C4-2B (cell line): Measurements from ENCODE around the gene PITPNC1.

Experiments
- ZFX ChIP-seq: fragments of 450-650 bp; IDR thresholded peaks from 2 replicates; pipeline ENCODE4 v1.6.1; 2017
- TF ChIP-seq, protein P1 (sequence below): fragments of 450-650 bp; conservative IDR thresholded peaks from 2 replicates; pipeline ENCODE4 v1.5.1; 2017; ENCODE audit warnings: mild to moderate bottlenecking

DNA sequence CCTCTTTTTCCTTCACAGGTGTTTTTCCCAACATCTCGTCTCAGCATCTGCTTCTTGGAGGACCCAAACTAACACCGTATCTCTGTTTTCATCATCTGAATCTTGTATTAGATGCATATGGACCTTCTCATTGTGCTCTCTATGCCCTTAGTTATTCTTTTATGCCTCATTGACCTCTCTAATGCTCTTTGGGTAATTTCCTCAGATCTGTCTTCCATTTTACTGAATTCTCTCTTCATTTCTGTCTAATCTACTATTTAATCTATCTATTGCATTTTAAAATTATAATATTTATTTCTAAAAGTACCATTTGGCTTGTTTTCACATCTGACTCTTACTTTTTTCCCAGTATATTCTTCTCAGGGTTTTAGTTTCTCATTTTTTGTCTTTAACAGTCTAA, 81.1 kb downstream of the PITPNC1 start:
- TF ChIP-seq, protein P1, sequence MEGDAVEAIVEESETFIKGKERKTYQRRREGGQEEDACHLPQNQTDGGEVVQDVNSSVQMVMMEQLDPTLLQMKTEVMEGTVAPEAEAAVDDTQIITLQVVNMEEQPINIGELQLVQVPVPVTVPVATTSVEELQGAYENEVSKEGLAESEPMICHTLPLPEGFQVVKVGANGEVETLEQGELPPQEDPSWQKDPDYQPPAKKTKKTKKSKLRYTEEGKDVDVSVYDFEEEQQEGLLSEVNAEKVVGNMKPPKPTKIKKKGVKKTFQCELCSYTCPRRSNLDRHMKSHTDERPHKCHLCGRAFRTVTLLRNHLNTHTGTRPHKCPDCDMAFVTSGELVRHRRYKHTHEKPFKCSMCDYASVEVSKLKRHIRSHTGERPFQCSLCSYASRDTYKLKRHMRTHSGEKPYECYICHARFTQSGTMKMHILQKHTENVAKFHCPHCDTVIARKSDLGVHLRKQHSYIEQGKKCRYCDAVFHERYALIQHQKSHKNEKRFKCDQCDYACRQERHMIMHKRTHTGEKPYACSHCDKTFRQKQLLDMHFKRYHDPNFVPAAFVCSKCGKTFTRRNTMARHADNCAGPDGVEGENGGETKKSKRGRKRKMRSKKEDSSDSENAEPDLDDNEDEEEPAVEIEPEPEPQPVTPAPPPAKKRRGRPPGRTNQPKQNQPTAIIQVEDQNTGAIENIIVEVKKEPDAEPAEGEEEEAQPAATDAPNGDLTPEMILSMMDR, result no peak
- TF ChIP-seq ZFX, result no peak
